Astrocyte of the cerebellum (primary cell): ENCODE measurements around the gene CASP9.

Experiments used
- DNase-seq: peaks from one replicate; pipeline ENCODE4 v3.0.0-alpha.2; 2011; ENCODE audit warnings: low read depth
- H3K4me3 ChIP-seq: 2 replicates; pipeline ENCODE4 v1.5.1; 2011; ENCODE audit warnings: mild to moderate bottlenecking, low read depth, low read length, moderate library complexity
- CTCF ChIP-seq: IDR thresholded peaks from 2 replicates; pipeline ENCODE4 v1.5.1; 2012; ENCODE audit warnings: low read length, low read depth, moderate library complexity, mild to moderate bottlenecking; ENCODE audit errors: missing control alignments
- in situ Hi-C: cut with HindIII; loops from 2 replicates; pipeline ENCODE4 v1.10.0; 2017; ENCODE audit warnings: low sequenced_read_pairs

CASP9 gene

GRCh38 chr1:15452216-15452615 lies 71.8 kb downstream of the CASP9 start:
- DNase-seq: no peak
- no peak overlapping the region for H3K4me3 ChIP-seq
- no peak for TF ChIP-seq CTCF
- in situ Hi-C loops: no loop called here

- TF ChIP-seq CTCF: no peak
- DNase-seq: no peak
- in situ Hi-C loops: no loop called here
- no peak overlapping the region for H3K4me3 ChIP-seq
Measured at GRCh38 chr1:15451014-15451722, 72.8 kb downstream of the CASP9 start.

- in situ Hi-C loops: loop anchor here (25.0 kb wide), 1 partner anchor 312 kb away; no protein-coding TSS in a partner anchor
Measured at GRCh38 chr1:15449567-15449966, 74.4 kb downstream of the CASP9 start.

GRCh38 chr1:15448877-15449462 lies 75.0 kb downstream of the CASP9 start:
- TF ChIP-seq CTCF: no peak
- H3K4me3 ChIP-seq: no peak overlapping the region
- in situ Hi-C loops: loop anchor here (25.0 kb wide), 1 partner anchor 312 kb away; no protein-coding TSS in a partner anchor
- DNase-seq: no peak

More at GRCh38 chr1:15449567-15449966, 74.4 kb downstream of the CASP9 start:
- TF ChIP-seq CTCF: no peak
- H3K4me3 ChIP-seq: no peak overlapping the region
- DNase-seq: no peak

- in situ Hi-C loops: loop anchor here (25.0 kb wide), 1 partner anchor 309 kb away; no protein-coding TSS in a partner anchor
- no peak for DNase-seq
- H3K4me3 ChIP-seq: no peak overlapping the region
- TF ChIP-seq CTCF: no peak
Measured at GRCh38 chr1:15446212-15446611, 77.8 kb downstream of the CASP9 start.

- DNase-seq: no peak
- no peak overlapping the region for H3K4me3 ChIP-seq
- in situ Hi-C loops: loop anchor here (25.0 kb wide), 1 partner anchor 308 kb away; no protein-coding TSS in a partner anchor
- TF ChIP-seq CTCF: no peak
Measured at GRCh38 chr1:15445390-15446122, 78.5 kb downstream of the CASP9 start.
